Measurements from ENCODE around the gene PALM. TPM values are rescaled to one million over a fixed set of nuclear protein-coding genes. Genes with fewer than 3 reads are reported as not detected.
"Not testable (repeated sequence)": the region's sequence is repeated elsewhere in the genome, so short reads cannot be mapped to it uniquely, and the experiment has no call there.

The PALM gene
- total RNA-seq, 2 experiments from 2014 or later, result 0.18 TPM; not detected in 1

GRCh38 chr19:739998-740715 lies 31.4 kb downstream of the PALM start:
- Mint-ChIP-seq H3K4me1 (no peaks in the 10 kb centered on the region), H3K4me3 (no peak overlapping the region), H3K27ac (no peak overlapping the region), H3K9me3 (ENCODE audit: low read depth) (peaks cover 3% of the 10 kb centered on the region), H3K27me3 (no peaks in the 10 kb centered on the region), H3K36me3 (ENCODE audit: low read depth) (no peaks in the 10 kb centered on the region)
- intact Hi-C loops (cut with DNase I, micrococcal nuclease), result loop anchor here in 1 of 2 experiments (5.0 to 10.0 kb wide), 2 partner anchors 38 to 155 kb away; partner anchors contain the start of gene HCN2
- CTCF ChIA-PET, result interaction anchor here (0.8 to 1.1 kb wide), 2 partner anchors 21 to 152 kb away, joined by 3 read pairs; no protein-coding TSS in a partner anchor
- ATAC-seq, result no peak
- POLR2A ChIA-PET, result no interaction called here
- no peak for DNase-seq

- H3K9me3 Mint-ChIP-seq (ENCODE audit: low read depth); intact Hi-C loops (cut with DNase I, micrococcal nuclease); H3K27ac Mint-ChIP-seq; ATAC-seq; POLR2A ChIA-PET; H3K36me3 Mint-ChIP-seq (ENCODE audit: low read depth); H3K4me3 Mint-ChIP-seq; DNase-seq; H3K27me3 Mint-ChIP-seq; H3K4me1 Mint-ChIP-seq: not testable (repeated sequence)
- CTCF ChIA-PET, result interaction anchor here (0.8 to 1.1 kb wide), 2 partner anchors 22 to 153 kb away, joined by 3 read pairs; no protein-coding TSS in a partner anchor
Measured at GRCh38 chr19:740816-741505, 32.2 kb downstream of the PALM start.

- Mint-ChIP-seq H3K4me3 (no peak overlapping the region), H3K36me3 (ENCODE audit: low read depth) (no peaks in the 10 kb centered on the region), H3K27ac (no peak overlapping the region), H3K4me1 (no peaks in the 10 kb centered on the region), H3K9me3 (ENCODE audit: low read depth) (peaks cover 3% of the 10 kb centered on the region), H3K27me3 (no peaks in the 10 kb centered on the region)
- peak; percentile 21 for DNase-seq
- ATAC-seq, result no peak
- ChIA-PET CTCF (no interaction called here), POLR2A (no interaction called here)
- intact Hi-C loops (cut with DNase I, micrococcal nuclease), result no loop called here
Measured at GRCh38 chr19:741506-742131, 32.9 kb downstream of the PALM start.

GRCh38 chr19:742540-743075 lies 33.9 kb downstream of the PALM start:
- Mint-ChIP-seq H3K4me3 (no peak overlapping the region), H3K27me3 (no peaks in the 10 kb centered on the region), H3K4me1 (no peaks in the 10 kb centered on the region), H3K27ac (no peak overlapping the region), H3K9me3 (ENCODE audit: low read depth) (peaks cover 3% of the 10 kb centered on the region), H3K36me3 (ENCODE audit: low read depth) (no peaks in the 10 kb centered on the region)
- POLR2A ChIA-PET, result no interaction called here
- intact Hi-C loops (cut with DNase I, micrococcal nuclease), result no loop called here
- CTCF ChIA-PET, result interaction anchor here (0.7 kb wide), 1 partner anchor 107 kb away, joined by 3 read pairs; no protein-coding TSS in a partner anchor
- no peak for ATAC-seq
- no peak for DNase-seq

- Mint-ChIP-seq H3K4me1 (no peaks in the 10 kb centered on the region), H3K36me3 (ENCODE audit: low read depth) (no peaks in the 10 kb centered on the region), H3K27ac (no peak overlapping the region), H3K9me3 (ENCODE audit: low read depth) (peaks cover 3% of the 10 kb centered on the region), H3K4me3 (no peak overlapping the region), H3K27me3 (no peaks in the 10 kb centered on the region)
- intact Hi-C loops (cut with DNase I, micrococcal nuclease), result no loop called here
- CTCF ChIA-PET, result interaction anchor here (0.7 kb wide), 1 partner anchor 107 kb away, joined by 3 read pairs; no protein-coding TSS in a partner anchor
- POLR2A ChIA-PET, result no interaction called here
- ATAC-seq (no peak), DNase-seq (no peak)
Measured at GRCh38 chr19:743168-743687, 34.5 kb downstream of the PALM start.

- ATAC-seq; intact Hi-C loops (cut with DNase I, micrococcal nuclease); H3K27ac Mint-ChIP-seq; H3K36me3 Mint-ChIP-seq (ENCODE audit: low read depth); H3K4me3 Mint-ChIP-seq; DNase-seq; H3K9me3 Mint-ChIP-seq (ENCODE audit: low read depth); H3K27me3 Mint-ChIP-seq; POLR2A ChIA-PET; H3K4me1 Mint-ChIP-seq: not testable (repeated sequence)
- CTCF ChIA-PET, result interaction anchor here (0.6 kb wide), 1 partner anchor 8 kb away, joined by 3 read pairs; no protein-coding TSS in a partner anchor
Measured at GRCh38 chr19:745138-745537, 36.4 kb downstream of the PALM start.

- POLR2A ChIA-PET, result no interaction called here
- no peaks in the 10 kb centered on the region for H3K36me3 Mint-ChIP-seq (ENCODE audit: low read depth)
Measured at GRCh38 chr19:746208-746819, 37.6 kb downstream of the PALM start.

GRCh38 chr19:746956-747355 lies 38.2 kb downstream of the PALM start:
- no peak overlapping the region for H3K4me3 Mint-ChIP-seq
- ATAC-seq (no peak), DNase-seq (no peak)
- CTCF ChIA-PET, result no interaction called here
- no peak overlapping the region for H3K27ac Mint-ChIP-seq
- H3K27me3 Mint-ChIP-seq, result no peaks in the 10 kb centered on the region
- intact Hi-C loops (cut with DNase I, micrococcal nuclease), result no loop called here
- peaks cover 3% of the 10 kb centered on the region for H3K9me3 Mint-ChIP-seq (ENCODE audit: low read depth)
- H3K36me3 Mint-ChIP-seq (ENCODE audit: low read depth), result no peaks in the 10 kb centered on the region
- POLR2A ChIA-PET, result no interaction called here
- no peaks in the 10 kb centered on the region for H3K4me1 Mint-ChIP-seq

More at GRCh38 chr19:746208-746819, 37.6 kb downstream of the PALM start:
- no peak overlapping the region for H3K4me3 Mint-ChIP-seq
- intact Hi-C loops (cut with DNase I, micrococcal nuclease), result no loop called here
- CTCF ChIA-PET, result no interaction called here
- H3K27me3 Mint-ChIP-seq, result no peaks in the 10 kb centered on the region
- peaks cover 3% of the 10 kb centered on the region for H3K9me3 Mint-ChIP-seq (ENCODE audit: low read depth)
- DNase-seq, result no peak
- ATAC-seq, result no peak
- H3K4me1 Mint-ChIP-seq, result no peaks in the 10 kb centered on the region
- no peak overlapping the region for H3K27ac Mint-ChIP-seq

GRCh38 chr19:747432-748273 lies 38.9 kb downstream of the PALM start:
- DNase-seq (no peak), ATAC-seq (no peak)
- Mint-ChIP-seq H3K27ac (no peak overlapping the region), H3K27me3 (no peaks in the 10 kb centered on the region), H3K4me3 (no peak overlapping the region), H3K4me1 (no peaks in the 10 kb centered on the region), H3K9me3 (ENCODE audit: low read depth) (peaks cover 3% of the 10 kb centered on the region), H3K36me3 (ENCODE audit: low read depth) (no peaks in the 10 kb centered on the region)
- intact Hi-C loops (cut with DNase I, micrococcal nuclease), result no loop called here
- CTCF ChIA-PET, result no interaction called here
- POLR2A ChIA-PET, result no interaction called here

GRCh38 chr19:748274-748598 lies 39.5 kb downstream of the PALM start:
- H3K36me3 Mint-ChIP-seq (ENCODE audit: low read depth), result no peaks in the 10 kb centered on the region

GRCh38 chr19:749811-750210 lies 41.1 kb downstream of the PALM start:
- Mint-ChIP-seq H3K4me3 (no peak overlapping the region), H3K36me3 (ENCODE audit: low read depth) (no peaks in the 10 kb centered on the region), H3K27me3 (no peaks in the 10 kb centered on the region), H3K9me3 (ENCODE audit: low read depth) (no peaks in the 10 kb centered on the region), H3K4me1 (peaks cover 3% of the 10 kb centered on the region), H3K27ac (no peak overlapping the region)
- CTCF ChIA-PET, result no interaction called here
- DNase-seq, result no peak
- POLR2A ChIA-PET, result no interaction called here
- ATAC-seq, result no peak
- intact Hi-C loops (cut with DNase I, micrococcal nuclease), result no loop called here

More at GRCh38 chr19:748274-748598, 39.5 kb downstream of the PALM start:
- no peak overlapping the region for H3K4me3 Mint-ChIP-seq
- H3K27ac Mint-ChIP-seq, result no peak overlapping the region
- ChIA-PET POLR2A (no interaction called here), CTCF (no interaction called here)
- intact Hi-C loops (cut with DNase I, micrococcal nuclease), result no loop called here
- ATAC-seq (no peak), DNase-seq (no peak)
- H3K27me3 Mint-ChIP-seq, result no peaks in the 10 kb centered on the region
- H3K9me3 Mint-ChIP-seq (ENCODE audit: low read depth), result peaks cover 3% of the 10 kb centered on the region
- H3K4me1 Mint-ChIP-seq, result peaks cover 3% of the 10 kb centered on the region

Measured in activated CD4-positive, alpha-beta T cell treated with anti-CD3 and anti-CD28 coated beads for 36 hours (primary cell).